Ureter (tissue), 1 donor: ENCODE results near the gene MANSC4. TPM values are rescaled to one million over a fixed set of nuclear protein-coding genes. Genes with fewer than 3 reads are reported as not detected.
A peak's percentile ranks its signal among the peaks of the same experiment; 100 is the strongest.

ENCODE experiments used
- DNase-seq: peaks from one replicate; pipeline ENCODE4 v3.0.0-alpha.2; 2020; ENCODE audit warnings: low spot score
- total RNA-seq: library from RNA; stranded (reverse); gene quantifications from one replicate; pipeline ENCODE4 v1.2.4, GENCODE V29; 2023
- donor health status: DM: yes; HTN: yes; CAD: no.

The MANSC4 gene
- total RNA-seq, 1 donor from 2014 or later = not detected

DNA sequence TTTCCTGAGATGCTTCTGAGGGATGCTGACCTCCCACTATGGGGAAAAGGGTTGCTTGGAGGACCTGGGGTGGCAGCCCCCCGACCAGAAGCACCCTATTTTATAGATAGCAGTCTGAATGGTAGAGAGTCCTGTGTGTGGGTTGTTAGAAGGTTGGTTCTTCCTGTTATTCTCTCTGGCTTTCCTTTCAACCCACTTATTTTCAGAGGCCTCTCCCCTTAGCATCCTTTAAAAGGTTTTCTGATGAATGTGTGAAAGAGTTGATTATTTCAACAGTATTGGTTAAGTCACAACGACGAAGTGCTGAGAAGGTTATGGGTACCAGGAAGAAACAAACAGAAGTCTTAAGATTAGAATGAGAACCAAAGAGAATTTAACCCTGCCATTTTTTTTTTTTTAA, 20.8 kb upstream of the MANSC4 start:
- DNase-seq = no peak

DNA sequence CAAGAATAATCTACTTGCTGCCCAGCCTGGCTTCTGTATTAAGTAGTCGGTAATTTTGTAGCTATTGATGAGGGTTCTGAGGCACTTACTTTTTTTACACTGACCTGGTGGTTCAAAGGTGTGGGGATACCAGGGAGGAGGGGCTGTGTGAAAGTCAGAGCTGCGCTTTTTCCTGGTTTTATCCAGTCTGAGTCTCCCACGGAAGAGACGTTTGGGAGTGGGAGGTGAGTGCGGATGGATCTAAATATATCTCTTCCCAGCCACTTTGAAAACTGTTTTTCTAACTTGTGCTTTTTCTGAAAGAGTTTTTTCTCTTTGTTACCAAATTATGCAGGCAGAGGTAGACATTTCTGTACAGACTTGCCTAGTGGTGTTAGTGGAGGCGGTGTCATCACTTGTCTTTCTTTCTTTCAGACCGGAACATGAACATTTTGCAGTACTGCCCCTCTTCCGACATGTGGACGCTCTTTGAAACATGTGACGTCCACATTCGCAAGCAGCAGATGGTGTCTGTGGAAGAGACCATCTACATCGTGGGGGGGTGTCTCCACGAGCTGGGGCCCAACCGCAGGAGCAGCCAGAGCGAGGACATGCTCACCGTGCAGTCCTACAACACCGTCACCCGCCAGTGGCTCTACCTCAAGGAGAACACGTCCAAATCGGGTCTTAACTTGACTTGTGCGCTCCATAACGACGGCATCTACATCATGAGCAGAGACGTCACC, 17.4 kb upstream of the MANSC4 start:
- DNase-seq = no peak

DNA sequence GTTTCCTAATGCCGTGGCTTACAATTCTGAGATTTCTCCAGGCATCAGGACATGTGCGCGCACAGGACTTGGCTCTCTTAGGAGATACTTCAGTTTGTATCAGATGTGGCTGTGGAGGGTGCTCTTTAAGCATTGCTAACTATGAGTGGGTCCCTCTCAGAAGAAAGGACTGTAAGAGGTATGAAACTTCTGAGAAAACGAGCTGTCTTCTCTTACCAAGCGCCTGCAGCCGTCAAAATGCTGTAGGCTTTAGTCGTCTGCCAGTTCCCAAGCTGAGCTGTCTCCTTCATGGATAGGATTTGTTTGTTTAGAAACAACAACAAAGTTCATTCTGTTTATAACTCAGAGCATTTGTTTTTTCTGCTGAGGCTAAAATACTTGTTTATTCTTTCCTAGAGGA, 16.1 kb upstream of the MANSC4 start:
- no peak for DNase-seq

DNA sequence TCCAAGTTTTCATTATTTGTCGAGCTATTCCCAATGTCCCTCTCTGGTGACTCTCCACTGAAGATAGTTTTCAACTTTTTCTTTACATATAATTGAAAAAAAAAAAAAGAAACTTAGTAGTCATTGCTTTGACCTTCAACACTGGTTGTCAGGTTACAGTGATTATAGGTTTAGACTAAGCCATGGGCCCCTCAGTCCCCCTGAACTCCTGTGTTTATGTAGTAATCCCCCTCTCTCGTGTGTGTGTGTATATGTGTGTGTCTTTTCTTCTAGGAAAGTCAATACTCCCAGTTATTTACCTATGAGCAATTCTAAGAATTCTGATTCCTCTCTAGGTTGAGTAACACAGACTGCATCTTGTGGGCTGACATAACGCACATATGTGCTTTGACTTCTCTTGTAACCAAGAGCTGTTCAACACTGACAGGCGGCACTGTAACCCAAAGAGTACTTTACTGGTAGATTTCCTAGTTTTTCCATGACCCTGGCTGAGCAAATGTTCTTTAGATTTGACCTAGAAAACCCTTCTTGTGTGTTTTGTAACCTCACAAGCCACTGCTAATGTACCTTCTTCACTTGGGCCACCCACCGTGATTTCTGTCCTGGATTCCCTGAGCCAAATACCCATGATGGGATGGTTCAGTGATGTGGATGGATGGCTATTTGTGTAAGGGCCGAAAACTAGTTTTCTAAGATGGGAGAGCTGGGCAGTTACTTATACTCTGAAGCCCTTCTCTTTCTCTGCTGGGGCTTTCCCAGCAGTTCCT, 15.0 kb upstream of the MANSC4 start:
- no peak for DNase-seq

DNA sequence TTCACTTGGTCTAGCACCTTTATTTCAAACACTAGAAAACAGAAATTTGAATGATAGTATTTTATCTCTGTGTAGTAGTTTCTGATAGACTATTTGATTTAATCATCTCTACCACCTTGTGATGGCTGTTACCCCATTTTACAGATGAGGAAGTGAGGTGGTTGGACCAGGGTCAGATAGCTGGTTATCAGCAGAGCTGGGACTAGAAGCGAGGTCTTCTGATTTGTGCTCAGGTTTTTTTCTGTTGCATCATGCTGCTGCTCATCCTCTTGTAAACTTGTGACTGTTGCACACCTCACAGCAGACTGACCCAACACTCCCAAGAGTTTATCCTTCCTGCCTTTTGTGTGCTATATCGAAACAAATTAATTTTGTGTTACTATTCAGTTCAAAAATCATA, 10.1 kb upstream of the MANSC4 start:
- no peak for DNase-seq

DNA sequence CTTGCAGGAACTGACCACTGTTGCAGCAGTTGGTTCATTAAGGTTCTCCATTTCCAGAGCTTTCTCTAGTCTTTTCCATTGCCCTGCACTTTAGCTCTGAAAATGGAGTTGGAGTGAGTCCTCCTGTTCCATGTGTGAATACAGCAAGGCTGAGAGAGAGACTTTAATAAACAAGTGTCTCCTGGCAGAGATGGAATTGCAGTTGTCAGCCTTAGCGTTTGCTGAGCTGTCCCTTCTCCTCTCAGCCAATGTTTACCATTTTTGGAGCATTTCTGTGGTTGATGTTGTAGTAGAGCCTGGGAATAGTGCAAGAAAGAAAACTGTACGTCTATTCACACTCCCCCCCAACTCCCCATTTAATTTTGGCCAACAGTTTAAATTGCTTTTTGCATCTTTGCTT, 7.5 kb upstream of the MANSC4 start:
- no peak for DNase-seq

DNA sequence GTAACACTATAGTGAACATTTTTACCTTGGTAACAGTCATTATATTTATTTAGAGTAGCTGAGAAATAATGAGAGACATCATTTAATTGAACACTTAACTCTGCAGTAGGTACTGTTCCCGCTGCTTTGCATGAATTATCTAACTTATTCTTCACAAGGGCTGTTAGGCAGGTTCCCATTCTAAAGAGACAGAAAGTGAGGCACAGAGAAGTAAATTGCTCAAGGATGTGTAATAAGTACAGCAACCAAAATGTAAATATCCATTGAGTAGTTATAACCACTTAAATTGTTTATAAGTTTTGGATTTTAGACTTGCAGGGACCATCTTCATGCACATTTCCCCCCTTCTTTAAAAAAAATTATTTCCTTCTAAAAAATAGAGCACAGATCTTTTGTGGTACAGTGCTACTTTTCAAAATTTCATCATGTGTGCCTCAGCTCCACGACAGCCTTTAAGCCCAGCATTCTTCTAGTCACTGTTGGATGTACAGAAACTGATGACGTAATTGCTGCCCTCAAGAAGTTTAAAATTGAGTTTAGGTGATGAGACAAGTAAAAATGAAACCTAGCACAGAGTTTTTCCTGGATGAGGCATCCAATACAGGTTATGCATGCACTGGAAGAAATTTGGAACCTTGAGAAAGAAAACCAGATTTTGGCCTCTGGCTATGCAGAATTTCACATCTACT, 6.0 kb upstream of the MANSC4 start:
- no peak for DNase-seq

DNA sequence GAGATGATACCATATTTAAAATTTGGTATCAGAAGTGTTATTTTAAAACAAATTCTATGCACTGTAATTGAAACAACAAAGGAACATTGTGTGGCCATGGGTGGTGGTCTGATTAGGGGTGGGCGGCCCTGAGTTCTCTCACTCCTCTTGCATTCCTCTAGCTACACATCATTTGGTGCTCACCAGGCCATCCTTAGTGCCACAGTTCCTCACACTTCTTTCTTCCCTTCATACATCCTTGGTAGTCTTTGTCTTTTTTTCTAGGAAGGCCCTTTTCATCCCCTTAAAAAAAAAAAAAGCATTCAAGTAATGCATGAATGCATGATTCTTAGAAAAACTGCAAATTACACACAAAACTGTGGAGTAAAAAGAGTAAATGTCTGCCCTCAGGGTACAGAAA, 2.4 kb upstream of the MANSC4 start:
- no peak for DNase-seq

DNA sequence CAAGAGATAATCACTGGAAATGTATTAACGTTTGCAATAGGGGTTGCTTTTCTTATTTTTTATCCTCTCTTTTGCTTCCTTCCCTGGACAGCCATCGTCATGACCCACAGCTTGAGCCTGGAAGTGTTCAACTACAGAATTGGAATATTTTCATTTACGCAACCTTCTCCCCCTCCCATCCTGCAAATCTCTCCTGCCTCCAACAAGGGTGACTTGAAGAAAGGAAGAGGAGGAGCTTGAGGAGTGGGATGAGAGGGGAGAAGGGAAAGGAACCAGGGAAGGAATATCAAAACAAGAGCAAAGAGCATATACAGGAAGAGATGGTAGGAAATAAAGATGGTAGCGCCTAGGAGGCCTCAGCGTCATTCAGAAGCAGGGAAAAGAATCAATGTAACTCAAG, 1.6 kb upstream of the MANSC4 start:
- no peak for DNase-seq

DNA sequence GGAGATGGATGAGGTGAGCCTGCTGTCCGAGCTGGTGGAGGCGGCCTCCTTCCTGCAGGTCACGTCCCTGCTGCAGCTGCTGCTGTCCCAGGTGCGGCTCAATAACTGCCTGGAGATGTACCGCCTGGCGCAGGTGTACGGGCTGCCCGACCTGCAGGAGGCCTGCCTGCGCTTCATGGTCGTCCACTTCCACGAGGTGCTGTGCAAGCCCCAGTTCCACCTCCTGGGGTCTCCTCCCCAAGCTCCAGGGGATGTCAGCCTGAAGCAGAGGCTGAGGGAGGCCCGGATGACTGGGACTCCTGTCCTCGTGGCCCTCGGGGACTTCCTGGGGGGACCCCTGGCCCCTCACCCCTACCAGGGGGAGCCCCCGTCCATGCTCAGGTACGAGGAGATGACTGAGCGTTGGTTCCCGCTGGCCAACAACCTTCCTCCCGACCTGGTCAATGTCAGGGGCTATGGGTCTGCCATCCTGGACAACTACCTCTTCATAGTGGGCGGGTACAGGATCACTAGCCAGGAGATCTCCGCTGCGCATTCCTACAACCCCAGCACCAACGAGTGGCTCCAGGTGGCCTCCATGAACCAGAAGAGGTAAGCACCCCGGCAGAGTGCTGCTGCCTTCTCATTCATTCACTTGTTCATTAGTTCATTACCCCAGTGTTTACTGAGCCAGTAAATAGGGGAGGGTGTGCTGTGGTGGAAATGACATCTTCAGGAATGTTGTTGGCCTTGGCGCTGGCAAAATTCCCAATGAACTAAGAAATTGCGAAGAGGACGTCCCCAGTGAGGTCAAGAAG, 774 bp upstream of the MANSC4 start:
- peak; percentile 48 for DNase-seq

DNA sequence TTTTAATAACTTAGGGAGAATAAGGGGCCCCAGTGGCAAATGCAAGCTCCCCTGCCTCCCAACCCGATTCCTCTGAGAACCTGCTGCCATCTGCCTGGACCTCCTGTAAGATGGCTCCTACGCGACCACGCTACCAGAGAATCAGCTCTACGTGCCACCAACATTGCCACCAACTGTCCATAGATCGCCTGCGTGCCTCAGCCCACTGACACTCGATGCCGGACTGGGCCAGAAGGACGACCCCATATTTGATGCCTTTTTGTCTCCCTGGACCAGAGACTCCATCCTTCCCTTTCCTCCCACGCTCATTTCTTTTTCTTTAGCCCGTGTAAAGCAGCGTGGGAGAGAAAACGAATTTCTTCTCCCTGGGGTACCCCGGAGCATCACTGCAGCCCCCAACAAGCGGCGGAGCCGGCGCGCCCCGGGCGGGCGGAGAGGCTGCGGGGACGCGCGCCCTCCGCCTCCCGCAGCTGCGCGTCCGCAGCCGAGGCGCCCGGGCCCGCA, 568 bp downstream of the MANSC4 start:
- DNase-seq = peak; percentile 48

DNA sequence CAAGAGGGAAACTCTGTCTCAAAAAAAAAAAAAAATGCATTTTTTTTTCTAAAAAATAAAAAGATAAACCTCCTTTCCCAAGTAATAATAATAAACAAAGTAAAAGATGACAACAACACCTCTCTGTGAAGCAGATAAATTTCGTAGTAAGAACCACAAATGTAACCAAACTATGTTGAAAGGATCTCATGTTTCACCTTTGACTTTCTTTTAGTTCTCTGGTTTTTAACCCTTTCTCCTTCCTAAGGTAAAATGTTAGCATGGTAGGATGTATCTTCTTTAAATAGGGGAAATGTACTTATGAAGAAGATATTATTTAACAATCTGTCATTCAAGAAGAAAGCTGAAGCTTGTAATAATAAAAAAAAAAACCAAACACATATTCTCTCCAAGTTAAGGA, 1.8 kb downstream of the MANSC4 start:
- no peak for DNase-seq

DNA sequence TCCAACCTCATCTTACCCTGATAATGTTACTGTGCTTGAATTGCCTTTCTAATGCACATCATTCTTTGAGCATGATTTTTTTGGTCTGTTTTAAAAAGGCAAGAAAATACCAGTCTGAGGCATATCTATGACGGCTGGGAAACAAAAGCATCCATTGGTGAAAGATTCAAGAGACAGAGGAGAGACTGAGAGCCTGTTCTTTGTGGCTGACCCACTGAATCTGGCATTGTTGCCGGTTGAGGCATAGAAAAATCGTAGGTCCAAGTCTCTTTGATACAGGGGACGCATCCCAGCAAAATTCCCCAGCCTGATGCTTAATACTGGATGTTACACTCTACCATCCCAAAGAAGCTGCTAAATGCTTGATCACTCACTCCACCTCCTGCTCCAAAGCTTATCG, 2.9 kb downstream of the MANSC4 start:
- no peak for DNase-seq

DNA sequence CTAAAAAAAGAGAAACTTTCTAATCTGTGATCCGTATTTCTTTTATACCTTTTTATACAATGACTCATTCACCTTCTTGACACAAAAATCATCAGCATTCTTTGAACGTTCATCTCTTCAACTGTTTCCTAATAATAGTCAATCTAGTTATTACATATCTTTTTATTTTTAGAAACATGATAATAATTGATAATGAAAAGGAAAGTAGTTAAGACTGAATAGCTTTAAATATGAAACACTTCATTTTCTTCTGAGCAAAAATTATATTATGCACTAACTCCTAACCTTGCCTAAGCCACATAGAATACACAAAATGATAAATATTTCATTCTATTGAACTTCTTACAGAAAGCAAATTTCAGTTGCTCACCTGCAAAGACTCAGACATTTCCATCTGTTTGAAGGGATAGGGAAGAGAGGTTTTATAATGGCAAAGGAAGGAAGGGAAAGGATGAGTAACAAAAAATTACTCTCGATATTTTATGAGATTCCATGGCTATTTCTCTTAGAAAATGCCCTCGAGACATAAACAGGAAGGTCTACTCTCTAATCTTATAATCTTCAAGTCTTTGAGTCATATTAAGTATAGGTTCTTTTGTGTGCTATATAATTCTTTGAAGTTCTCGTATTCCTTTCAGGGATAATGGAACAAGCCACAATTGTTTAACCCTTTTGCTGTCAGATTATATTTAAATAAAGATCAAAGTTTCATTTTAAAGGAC, 7.5 kb downstream of the MANSC4 start:
- DNase-seq = no peak

DNA sequence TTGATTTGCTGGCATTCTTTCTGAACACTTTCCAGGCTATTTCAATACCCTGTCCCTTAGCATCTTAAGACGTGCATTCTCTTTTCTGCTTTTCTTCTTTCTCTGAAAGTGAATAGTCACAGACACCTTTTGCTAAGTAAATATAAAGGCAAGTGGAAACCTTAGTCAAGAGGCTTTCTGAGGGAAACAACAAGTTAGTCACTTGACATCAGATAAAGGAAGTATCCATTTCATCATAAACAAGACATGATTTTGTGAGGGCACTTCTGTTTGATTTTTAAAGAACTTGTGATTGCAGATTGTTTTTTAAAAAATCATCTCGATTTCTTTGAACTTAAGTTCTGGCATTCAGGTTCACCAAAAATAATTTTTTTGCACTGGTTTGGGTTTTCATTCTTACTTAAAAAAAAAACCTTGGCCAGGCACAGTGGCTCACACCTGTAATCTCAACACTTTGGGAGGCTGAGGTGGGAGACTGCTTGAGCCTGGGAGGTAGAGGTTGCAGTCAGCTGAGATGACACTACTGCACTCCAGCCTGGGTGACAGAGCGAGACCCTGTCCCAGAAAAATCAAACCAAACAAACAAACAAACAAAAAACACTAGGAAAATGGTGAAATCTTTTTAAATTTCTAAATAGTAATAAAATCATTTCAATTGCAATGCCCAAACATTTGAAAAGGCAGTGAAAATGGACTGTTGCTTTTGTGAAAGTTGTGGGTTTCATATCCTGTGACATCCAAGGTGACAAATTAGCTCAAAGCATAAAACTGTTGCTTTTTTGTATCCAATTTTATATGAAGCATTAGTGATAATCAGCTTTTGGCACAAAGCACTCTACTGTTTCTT, 8.3 kb downstream of the MANSC4 start:
- no peak for DNase-seq

DNA sequence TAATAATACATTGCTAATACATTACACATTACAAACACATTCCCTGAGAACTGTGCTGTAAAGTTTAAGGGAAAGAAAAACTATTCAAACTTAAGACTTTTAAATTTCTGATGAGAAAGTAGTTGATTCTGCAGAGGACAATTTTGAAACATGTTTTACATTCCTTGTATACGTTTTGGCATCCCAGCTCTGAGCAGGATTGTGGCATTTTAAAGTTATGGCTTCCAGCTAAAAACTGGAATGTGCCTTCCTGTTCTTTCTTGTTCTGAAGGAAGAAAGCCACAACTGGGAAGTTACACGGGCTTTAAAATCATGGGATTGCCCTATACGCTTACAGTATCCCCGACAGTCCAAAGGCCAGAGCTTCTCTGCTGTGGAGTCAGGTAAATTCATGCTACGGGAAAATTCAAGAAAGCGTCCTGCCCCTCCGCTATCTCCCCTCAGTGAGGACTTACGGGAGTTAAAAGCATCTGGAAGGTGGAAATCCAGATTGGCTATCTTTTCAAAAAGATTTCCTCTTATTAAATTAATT, 10.8 kb downstream of the MANSC4 start:
- DNase-seq = no peak

DNA sequence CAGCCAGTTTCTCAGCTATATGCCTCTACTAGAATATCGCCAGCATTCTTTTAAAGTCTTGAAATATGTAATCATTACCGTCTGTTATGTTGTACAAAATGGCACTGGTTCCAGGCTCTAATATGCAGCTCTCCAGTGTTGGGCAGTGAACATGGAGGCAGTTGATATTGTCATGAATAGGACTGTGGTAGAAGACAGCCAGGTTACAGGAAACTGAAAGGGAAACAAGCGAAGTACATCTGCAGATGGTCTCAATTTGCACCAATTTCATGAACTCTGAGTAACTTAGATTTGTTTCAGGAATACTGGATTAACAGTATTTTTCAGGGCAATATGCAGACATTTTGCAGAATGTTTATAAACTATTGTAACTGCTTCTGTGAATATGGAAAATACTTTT, 13.4 kb downstream of the MANSC4 start:
- DNase-seq = no peak

DNA sequence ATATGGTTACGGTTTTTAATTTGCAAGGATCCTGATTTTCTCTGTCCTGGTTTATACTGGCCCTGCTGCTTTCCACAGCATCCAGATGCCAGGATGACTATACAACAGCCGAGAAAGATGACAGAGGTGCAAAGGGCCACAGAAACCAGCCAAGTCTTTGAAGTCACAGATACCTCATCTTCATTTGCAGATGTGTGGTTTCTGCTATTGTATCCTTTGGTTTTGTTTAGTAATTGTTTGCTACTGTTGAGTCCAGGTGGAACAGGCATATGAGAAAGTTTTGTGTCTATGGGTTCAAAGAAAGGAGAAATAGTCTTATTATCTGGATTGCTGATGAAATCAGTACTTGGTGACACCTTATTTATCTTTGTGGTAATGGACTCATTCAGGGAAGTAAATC, 17.3 kb downstream of the MANSC4 start:
- no peak for DNase-seq

DNA sequence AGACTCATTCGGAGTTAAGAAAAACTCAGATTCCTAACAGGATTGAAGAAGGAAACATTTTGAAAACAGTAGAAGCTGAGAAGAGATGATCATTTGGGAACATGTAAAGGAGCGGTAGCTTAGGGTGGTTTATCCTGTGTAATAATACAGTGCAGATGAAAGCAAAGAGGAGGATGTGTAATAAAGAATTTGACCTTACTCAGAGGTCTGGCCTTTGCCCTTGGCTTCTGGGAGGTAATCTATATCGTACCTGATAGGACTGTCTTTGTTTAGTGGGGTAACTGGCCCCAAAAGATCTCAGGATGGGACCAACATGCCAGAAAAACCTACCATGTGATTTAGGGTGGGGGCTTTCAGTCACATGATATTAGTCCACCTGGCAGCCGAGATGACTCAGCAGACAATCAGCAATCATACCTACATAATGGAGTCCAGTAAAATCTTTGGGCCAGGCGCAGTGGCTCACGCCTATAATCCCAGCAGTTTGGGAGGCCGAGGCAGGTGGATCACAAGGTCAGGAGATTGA, 23.3 kb downstream of the MANSC4 start:
- no peak for DNase-seq

DNA sequence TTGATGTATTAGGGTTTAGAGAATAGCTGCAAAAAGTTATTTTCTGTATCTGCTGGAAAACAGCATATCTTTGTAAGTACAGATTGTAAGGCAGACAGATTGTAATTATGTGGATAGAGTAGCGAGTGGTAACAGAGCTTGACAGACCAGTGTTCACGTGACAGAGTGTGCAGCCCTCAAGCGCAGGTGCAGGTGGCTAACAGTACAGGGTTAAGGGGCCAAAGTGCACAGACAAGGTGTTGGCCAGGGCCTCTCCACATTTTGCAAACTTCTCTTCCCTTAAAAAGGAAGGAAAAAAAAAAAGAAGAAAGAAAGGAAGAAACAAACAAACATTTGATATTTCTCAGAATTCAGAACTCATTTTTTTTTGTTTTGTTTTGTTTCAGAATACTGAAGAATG, 25.2 kb downstream of the MANSC4 start:
- DNase-seq = no peak
